Measurements from ENCODE around the gene USP44. TPM values are rescaled to one million over a fixed set of nuclear protein-coding genes. Genes with fewer than 3 reads are reported as not detected.
"Not testable (repeated sequence)": the region's sequence is repeated elsewhere in the genome, so short reads cannot be mapped to it uniquely, and the experiment has no call there.

USP44 gene
- total RNA-seq = 1 to 10 TPM; 2.1 to 4.9 (median 2.2) TPM

- H3K4me1 Mint-ChIP-seq (ENCODE audit: low read depth) = peaks cover 57% of the 10 kb centered on the region
- no peaks in the 10 kb centered on the region for H3K36me3 Mint-ChIP-seq (ENCODE audit: insufficient read depth)
- DNase-seq (no peak), ATAC-seq (no peak)
- H3K9me3 Mint-ChIP-seq = no peaks in the 10 kb centered on the region
- H3K4me3 Mint-ChIP-seq = peak within 1 kb of the TSS; percentile 69
- peaks cover 10% of the 10 kb centered on the region for H3K27me3 Mint-ChIP-seq (ENCODE audit: low read depth)
Observed at GRCh38 chr12:95551305-95551704, at the start of gene USP44. Gene USP44, minus strand, starts transcription at chr12:95551476. Its CDS starts 17,220 bp downstream, at chr12:95534256.

GRCh38 chr12:95600567-95600966, 49.3 kb upstream of the USP44 start:
- ATAC-seq (no peak), DNase-seq (no peak)
- no peaks in the 10 kb centered on the region for H3K36me3 Mint-ChIP-seq (ENCODE audit: insufficient read depth)
- peaks cover 8% of the 10 kb centered on the region for H3K27me3 Mint-ChIP-seq (ENCODE audit: low read depth)
- no peaks in the 10 kb centered on the region for H3K4me1 Mint-ChIP-seq (ENCODE audit: low read depth)
- no peaks in the 10 kb centered on the region for H3K9me3 Mint-ChIP-seq
- no peak overlapping the region for H3K4me3 Mint-ChIP-seq

GRCh38 chr12:95599880-95600279, 48.6 kb upstream of the USP44 start:
- H3K27me3 Mint-ChIP-seq (ENCODE audit: low read depth) = peaks cover 7% of the 10 kb centered on the region
- no peak overlapping the region for H3K4me3 Mint-ChIP-seq
- H3K4me1 Mint-ChIP-seq (ENCODE audit: low read depth) = no peaks in the 10 kb centered on the region
- no peaks in the 10 kb centered on the region for H3K9me3 Mint-ChIP-seq
- no peak for ATAC-seq
- H3K36me3 Mint-ChIP-seq (ENCODE audit: insufficient read depth) = no peaks in the 10 kb centered on the region
- DNase-seq = no peak

GRCh38 chr12:95594136-95594535, 42.9 kb upstream of the USP44 start:
- ATAC-seq (no peak), DNase-seq (no peak)
- Mint-ChIP-seq H3K9me3 (no peaks in the 10 kb centered on the region), H3K4me1 (ENCODE audit: low read depth) (no peaks in the 10 kb centered on the region), H3K27me3 (ENCODE audit: low read depth) (peaks cover 3% of the 10 kb centered on the region), H3K4me3 (no peak overlapping the region), H3K36me3 (ENCODE audit: insufficient read depth) (no peaks in the 10 kb centered on the region)

GRCh38 chr12:95593266-95593871, 42.1 kb upstream of the USP44 start:
- Mint-ChIP-seq H3K4me3 (no peak overlapping the region), H3K36me3 (ENCODE audit: insufficient read depth) (no peaks in the 10 kb centered on the region), H3K4me1 (ENCODE audit: low read depth) (no peaks in the 10 kb centered on the region), H3K27me3 (ENCODE audit: low read depth) (peaks cover 3% of the 10 kb centered on the region), H3K9me3 (no peaks in the 10 kb centered on the region)
- DNase-seq = no peak
- ATAC-seq = no peak

- no peak overlapping the region for H3K4me3 Mint-ChIP-seq
- no peaks in the 10 kb centered on the region for H3K4me1 Mint-ChIP-seq (ENCODE audit: low read depth)
- H3K36me3 Mint-ChIP-seq (ENCODE audit: insufficient read depth) = no peaks in the 10 kb centered on the region
- no peak for ATAC-seq
- peaks cover 9% of the 10 kb centered on the region for H3K27me3 Mint-ChIP-seq (ENCODE audit: low read depth)
- DNase-seq = no peak
- no peaks in the 10 kb centered on the region for H3K9me3 Mint-ChIP-seq
Observed at GRCh38 chr12:95591731-95592130, 40.5 kb upstream of the USP44 start.

GRCh38 chr12:95590775-95591174, 39.5 kb upstream of the USP44 start:
- no peak overlapping the region for H3K4me3 Mint-ChIP-seq
- ATAC-seq (no peak), DNase-seq (no peak)
- no peaks in the 10 kb centered on the region for H3K9me3 Mint-ChIP-seq
- H3K4me1 Mint-ChIP-seq (ENCODE audit: low read depth) = no peaks in the 10 kb centered on the region
- H3K36me3 Mint-ChIP-seq (ENCODE audit: insufficient read depth) = no peaks in the 10 kb centered on the region
- peaks cover 9% of the 10 kb centered on the region for H3K27me3 Mint-ChIP-seq (ENCODE audit: low read depth)

- DNase-seq (no peak), ATAC-seq (no peak)
- H3K9me3 Mint-ChIP-seq = no peaks in the 10 kb centered on the region
- peaks cover 9% of the 10 kb centered on the region for H3K27me3 Mint-ChIP-seq (ENCODE audit: low read depth)
- no peak overlapping the region for H3K4me3 Mint-ChIP-seq
- no peaks in the 10 kb centered on the region for H3K4me1 Mint-ChIP-seq (ENCODE audit: low read depth)
- no peaks in the 10 kb centered on the region for H3K36me3 Mint-ChIP-seq (ENCODE audit: insufficient read depth)
Observed at GRCh38 chr12:95583933-95584332, 32.7 kb upstream of the USP44 start.

- Mint-ChIP-seq H3K4me1 (ENCODE audit: low read depth) (no peaks in the 10 kb centered on the region), H3K4me3 (no peak overlapping the region), H3K36me3 (ENCODE audit: insufficient read depth) (no peaks in the 10 kb centered on the region), H3K9me3 (no peaks in the 10 kb centered on the region), H3K27me3 (ENCODE audit: low read depth) (peaks cover 6% of the 10 kb centered on the region)
- ATAC-seq (no peak), DNase-seq (no peak)
Observed at GRCh38 chr12:95582230-95583058, 31.2 kb upstream of the USP44 start.

- Mint-ChIP-seq H3K4me3 (no peak overlapping the region), H3K36me3 (ENCODE audit: insufficient read depth) (no peaks in the 10 kb centered on the region), H3K27me3 (ENCODE audit: low read depth) (peaks cover 4% of the 10 kb centered on the region), H3K9me3 (no peaks in the 10 kb centered on the region), H3K4me1 (ENCODE audit: low read depth) (peaks cover 8% of the 10 kb centered on the region)
- no peak for ATAC-seq
- DNase-seq = no peak
Observed at GRCh38 chr12:95577820-95578219, 26.5 kb upstream of the USP44 start.

- H3K27me3 Mint-ChIP-seq (ENCODE audit: low read depth) = peaks cover 4% of the 10 kb centered on the region
- ATAC-seq = no peak
- H3K36me3 Mint-ChIP-seq (ENCODE audit: insufficient read depth) = no peaks in the 10 kb centered on the region
- H3K4me3 Mint-ChIP-seq = no peak overlapping the region
- no peaks in the 10 kb centered on the region for H3K9me3 Mint-ChIP-seq
- H3K4me1 Mint-ChIP-seq (ENCODE audit: low read depth) = peaks cover 13% of the 10 kb centered on the region
- no peak for DNase-seq
Observed at GRCh38 chr12:95574799-95575452, 23.6 kb upstream of the USP44 start.

- no peak for DNase-seq
- H3K4me3 Mint-ChIP-seq = no peak overlapping the region
Observed at GRCh38 chr12:95573951-95574576, 22.8 kb upstream of the USP44 start.

GRCh38 chr12:95571369-95571768, 20.1 kb upstream of the USP44 start:
- Mint-ChIP-seq H3K9me3 (no peaks in the 10 kb centered on the region), H3K27me3 (ENCODE audit: low read depth) (peaks cover 2% of the 10 kb centered on the region), H3K36me3 (ENCODE audit: insufficient read depth) (no peaks in the 10 kb centered on the region), H3K4me1 (ENCODE audit: low read depth) (peaks cover 19% of the 10 kb centered on the region), H3K4me3 (no peak overlapping the region)
- DNase-seq (no peak), ATAC-seq (no peak)

More at GRCh38 chr12:95573951-95574576, 22.8 kb upstream of the USP44 start:
- no peaks in the 10 kb centered on the region for H3K36me3 Mint-ChIP-seq (ENCODE audit: insufficient read depth)
- no peaks in the 10 kb centered on the region for H3K9me3 Mint-ChIP-seq
- peaks cover 4% of the 10 kb centered on the region for H3K27me3 Mint-ChIP-seq (ENCODE audit: low read depth)
- no peak for ATAC-seq
- peaks cover 13% of the 10 kb centered on the region for H3K4me1 Mint-ChIP-seq (ENCODE audit: low read depth)

GRCh38 chr12:95568045-95568444, 16.8 kb upstream of the USP44 start:
- not testable (repeated sequence) for H3K9me3 Mint-ChIP-seq; DNase-seq; H3K36me3 Mint-ChIP-seq (ENCODE audit: insufficient read depth); H3K27me3 Mint-ChIP-seq (ENCODE audit: low read depth); ATAC-seq; H3K4me3 Mint-ChIP-seq
- peaks cover 11% of the 10 kb centered on the region for H3K4me1 Mint-ChIP-seq (ENCODE audit: low read depth)

Data from activated T-cell treated with anti-CD3 and anti-CD28 coated beads, Interleukin-2, amount 50 U/mL, for 4 hours (primary cell).